Vagina (tissue), 2 donors: ENCODE results near the gene PSMG2. TPM values are rescaled to one million over a fixed set of nuclear protein-coding genes. Genes with fewer than 3 reads are reported as not detected.

Experiments
- DNase-seq, 2 donors: peaks; one replicate each; pipeline ENCODE4 v3.0.0-alpha.2; 2017; ENCODE audit errors: extremely low spot score in 2 of 2
- H3K27ac ChIP-seq: fragments of 200-600 bp; sonication (generic); one replicate; pipeline ENCODE4 v1.5.1; 2019
- H3K27me3 ChIP-seq: fragments of 200-600 bp; sonication (generic); one replicate; pipeline ENCODE4 v1.5.1; 2019
- H3K36me3 ChIP-seq, 2 donors: fragments of 200-600 bp; sonication (generic); one replicate each; pipeline ENCODE4 v1.5.1; 2017 to 2019
- H3K4me1 ChIP-seq: fragments of 200-600 bp; sonication (generic); one replicate; pipeline ENCODE4 v1.5.1; 2019
- H3K4me3 ChIP-seq, 2 donors: fragments of 200-600 bp; sonication (generic); 1 replicate in 1 of 2; 2 replicates in 1 of 2; pipeline ENCODE4 v1.5.1; 2016 to 2019
- H3K9me3 ChIP-seq: fragments of 200-600 bp; sonication (generic); one replicate; pipeline ENCODE4 v1.5.1; 2019
- POLR2A ChIP-seq, 2 donors: fragments of 450-650 bp; IDR thresholded peaks; one replicate each; pipeline ENCODE4 v1.6.1; 2017; ENCODE audit warnings: antibody characterized with exemption in 2 of 2, mild to moderate bottlenecking in 2 of 2, moderate library complexity in 2 of 2
- POLR2AphosphoS5 ChIP-seq, 2 donors: sonication (generic); formaldehyde crosslinking; IDR thresholded peaks; one replicate each; pipeline ENCODE4 v1.9.0; 2017; ENCODE audit warnings: antibody characterized with exemption in 2 of 2, mild to moderate bottlenecking in 2 of 2, low read depth in 1 of 2; ENCODE audit not compliant: insufficient read depth in 1 of 2
- intact Hi-C: fragments of 100-400 bp; cut with DNase I; formaldehyde crosslinking; loops from one replicate; pipeline ENCODE4 v1.15.1; 2023
- total RNA-seq: library from RNA; depleted of rRNA; stranded (reverse); fragments of >200 nt; gene quantifications from one replicate; pipeline ENCODE4 v1.2.3, GENCODE V29; 2016
- TF ChIP-seq, protein P1 (sequence below), 3 experiments: fragments of 450-650 bp in 2 of 3; fragments of 200-600 bp in 1 of 3; sonication (generic) in 1 of 3; IDR thresholded peaks; one replicate each; pipeline ENCODE4 v1.5.1; 2017 to 2019; ENCODE audit warnings: antibody characterized with exemption in 3 of 3, mild to moderate bottlenecking in 2 of 3, moderate library complexity in 2 of 3

PSMG2 gene
- total RNA-seq, 1 donor from 2014 or later: 56.2 TPM

DNA sequence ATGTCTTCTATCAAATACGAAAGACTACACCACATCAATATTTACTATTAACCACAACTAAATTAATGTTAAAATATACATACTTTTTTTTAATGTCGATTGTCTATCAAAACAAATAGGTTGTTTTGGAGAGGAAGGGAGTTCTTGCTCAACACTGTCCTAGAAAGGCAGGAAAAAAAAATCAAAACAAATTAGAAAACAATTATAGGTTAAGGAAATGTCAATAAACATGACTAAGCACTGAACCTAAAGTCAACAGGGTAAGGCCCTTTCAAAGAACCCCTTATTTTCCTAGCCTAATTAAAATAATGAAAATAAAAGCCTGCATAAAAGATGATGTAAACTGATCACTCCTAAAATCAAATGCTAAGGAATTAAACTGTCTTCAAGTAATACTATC lies 3.1 kb upstream of the PSMG2 start:
- Histone ChIP-seq H3K9me3 (no peaks in the 10 kb centered on the region), H3K4me3 (no peak overlapping the region), H3K4me1 (peaks cover 26% of the 10 kb centered on the region), H3K27ac (no peak overlapping the region), H3K27me3 (no peaks in the 10 kb centered on the region), H3K36me3 (peaks cover 0 to 4% of the 10 kb centered on the region in 2 donors)
- DNase-seq: no peak
- intact Hi-C loops: no loop called here
- TF ChIP-seq, protein P1, sequence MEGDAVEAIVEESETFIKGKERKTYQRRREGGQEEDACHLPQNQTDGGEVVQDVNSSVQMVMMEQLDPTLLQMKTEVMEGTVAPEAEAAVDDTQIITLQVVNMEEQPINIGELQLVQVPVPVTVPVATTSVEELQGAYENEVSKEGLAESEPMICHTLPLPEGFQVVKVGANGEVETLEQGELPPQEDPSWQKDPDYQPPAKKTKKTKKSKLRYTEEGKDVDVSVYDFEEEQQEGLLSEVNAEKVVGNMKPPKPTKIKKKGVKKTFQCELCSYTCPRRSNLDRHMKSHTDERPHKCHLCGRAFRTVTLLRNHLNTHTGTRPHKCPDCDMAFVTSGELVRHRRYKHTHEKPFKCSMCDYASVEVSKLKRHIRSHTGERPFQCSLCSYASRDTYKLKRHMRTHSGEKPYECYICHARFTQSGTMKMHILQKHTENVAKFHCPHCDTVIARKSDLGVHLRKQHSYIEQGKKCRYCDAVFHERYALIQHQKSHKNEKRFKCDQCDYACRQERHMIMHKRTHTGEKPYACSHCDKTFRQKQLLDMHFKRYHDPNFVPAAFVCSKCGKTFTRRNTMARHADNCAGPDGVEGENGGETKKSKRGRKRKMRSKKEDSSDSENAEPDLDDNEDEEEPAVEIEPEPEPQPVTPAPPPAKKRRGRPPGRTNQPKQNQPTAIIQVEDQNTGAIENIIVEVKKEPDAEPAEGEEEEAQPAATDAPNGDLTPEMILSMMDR (IDR thresholded peaks at IDR 0.05): no peak

DNA sequence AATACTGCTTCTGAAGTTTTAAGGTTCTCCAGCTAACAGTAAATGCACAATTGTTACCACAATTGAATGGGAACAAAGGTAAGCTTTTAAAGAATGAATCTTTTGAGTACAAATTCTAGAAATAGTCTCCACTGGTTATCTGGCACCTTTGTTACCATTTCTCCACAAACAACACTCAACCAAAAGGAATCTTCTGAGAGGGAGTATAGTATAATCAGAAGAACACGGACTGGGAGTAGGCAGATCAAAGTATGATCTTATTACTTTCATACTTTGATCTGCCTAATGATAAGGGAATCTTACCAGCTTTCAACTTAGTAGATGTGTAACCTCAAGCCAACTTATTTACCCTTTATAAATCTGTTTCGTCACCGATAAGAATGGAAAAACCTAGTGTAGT lies 1.7 kb upstream of the PSMG2 start:
- TF ChIP-seq, protein P1 (IDR thresholded peaks at IDR 0.05): no peak
- no peak for TF ChIP-seq POLR2AphosphoS5 (IDR thresholded peaks at IDR 0.05; ENCODE audit: insufficient read depth in 1 of 2, low read depth in 1 of 2)
- Histone ChIP-seq H3K27me3 (no peaks in the 10 kb centered on the region), H3K4me3 (peak overlapping the region; percentile 76 to 82), H3K27ac (no peak overlapping the region), H3K4me1 (peaks cover 34% of the 10 kb centered on the region), H3K9me3 (no peaks in the 10 kb centered on the region), H3K36me3 (peaks cover 0 to 4% of the 10 kb centered on the region in 2 donors)
- intact Hi-C loops: no loop called here
- no peak for DNase-seq

DNA sequence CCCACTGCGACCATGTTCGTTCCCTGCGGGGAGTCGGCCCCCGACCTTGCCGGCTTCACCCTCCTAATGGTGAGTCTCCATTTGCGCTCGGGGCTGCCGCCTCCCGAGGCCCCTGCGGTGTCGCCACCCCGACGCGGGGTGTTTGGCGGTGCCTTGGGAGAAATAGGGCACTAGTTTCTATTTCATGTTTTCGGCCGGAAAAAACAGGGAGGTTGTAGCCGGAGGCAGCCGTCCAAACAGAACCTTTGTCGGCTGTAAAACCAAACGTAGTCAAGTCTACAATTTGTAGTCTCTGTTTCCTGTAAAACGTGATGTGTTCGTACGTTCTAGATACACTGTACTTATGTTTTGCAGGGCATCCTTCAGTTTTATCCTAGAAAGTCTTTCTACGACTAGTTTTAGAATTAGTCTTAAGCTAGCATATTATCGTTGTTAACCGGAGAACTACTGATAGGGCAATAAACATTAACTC lies 290 bp downstream of the PSMG2 start:
- peak overlapping the region; percentile 76 to 82 for H3K4me3 ChIP-seq
- intact Hi-C loops: no loop called here

DNA sequence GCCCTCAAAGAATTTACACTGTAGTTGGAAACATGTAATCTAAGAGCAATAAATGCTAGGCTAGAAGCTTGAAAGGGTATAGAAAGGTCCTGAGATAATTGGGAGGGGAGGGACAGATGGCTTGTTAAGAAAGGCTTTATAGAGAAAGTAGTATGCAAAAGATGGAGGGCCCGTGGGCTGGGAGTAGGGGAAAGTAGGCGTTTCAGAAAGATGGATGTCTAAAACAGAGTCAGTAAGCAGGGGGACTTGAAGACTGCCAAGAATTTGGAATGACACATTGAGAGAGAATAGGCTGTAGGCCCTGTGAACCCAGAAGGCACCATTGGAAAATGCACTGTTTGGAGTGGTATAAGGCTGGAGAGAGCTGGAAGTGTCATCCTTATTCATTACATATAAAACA lies 822 bp downstream of the PSMG2 start:
- Histone ChIP-seq H3K27ac (no peak overlapping the region), H3K27me3 (no peaks in the 10 kb centered on the region), H3K36me3 (peaks cover 0 to 19% of the 10 kb centered on the region in 2 donors), H3K4me3 (peak overlapping the region; percentile 76 to 82), H3K9me3 (no peaks in the 10 kb centered on the region), H3K4me1 (peaks cover 34% of the 10 kb centered on the region)
- intact Hi-C loops: no loop called here
- TF ChIP-seq POLR2A (IDR thresholded peaks at IDR 0.05): no peak
- TF ChIP-seq, protein P1 (IDR thresholded peaks at IDR 0.05): no peak
- TF ChIP-seq POLR2AphosphoS5 (IDR thresholded peaks at IDR 0.05; ENCODE audit: insufficient read depth in 1 of 2, low read depth in 1 of 2): no peak
- DNase-seq: no peak

More for the DNA sequence above, 290 bp downstream of the PSMG2 start:
- peak overlapping the region; percentile 92 for H3K27ac ChIP-seq
- peaks cover 0 to 14% of the 10 kb centered on the region in 2 donors for H3K36me3 ChIP-seq
- TF ChIP-seq POLR2A (IDR thresholded peaks at IDR 0.05) (no peak), POLR2AphosphoS5 (IDR thresholded peaks at IDR 0.05; ENCODE audit: insufficient read depth in 1 of 2, low read depth in 1 of 2) (no peak)
- TF ChIP-seq, protein P1 (IDR thresholded peaks at IDR 0.05): no peak
- no peaks in the 10 kb centered on the region for H3K27me3 ChIP-seq
- DNase-seq: no peak
- no peaks in the 10 kb centered on the region for H3K9me3 ChIP-seq
- H3K4me1 ChIP-seq: peaks cover 34% of the 10 kb centered on the region

DNA sequence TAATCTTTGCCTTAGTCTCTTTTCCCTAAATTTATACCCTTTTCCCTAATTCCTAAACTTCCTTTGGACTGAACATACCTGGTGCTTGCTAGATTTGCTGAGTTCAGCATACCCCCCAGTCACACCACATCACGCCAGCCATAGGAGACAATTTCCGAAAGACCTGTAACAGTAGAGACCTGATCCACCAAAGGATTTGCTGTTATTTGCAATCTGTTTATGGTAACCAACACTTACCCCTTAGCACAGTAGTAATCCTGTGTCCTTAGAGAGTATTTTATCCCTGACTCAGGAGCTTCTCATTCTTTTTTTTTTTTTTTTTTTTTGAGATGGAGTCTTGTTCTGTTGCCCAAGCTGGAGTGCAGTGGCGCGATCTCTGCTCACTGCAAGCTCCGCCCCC lies 8.6 kb downstream of the PSMG2 start:
- TF ChIP-seq, protein P1 (IDR thresholded peaks at IDR 0.05): no peak
- TF ChIP-seq POLR2A (IDR thresholded peaks at IDR 0.05) (no peak), POLR2AphosphoS5 (IDR thresholded peaks at IDR 0.05; ENCODE audit: insufficient read depth in 1 of 2, low read depth in 1 of 2) (no peak)
- Histone ChIP-seq H3K36me3 (peaks cover 0 to 89% of the 10 kb centered on the region in 2 donors), H3K4me1 (no peaks in the 10 kb centered on the region), H3K27me3 (no peaks in the 10 kb centered on the region), H3K9me3 (no peaks in the 10 kb centered on the region), H3K4me3 (no peak overlapping the region), H3K27ac (no peak overlapping the region)
- intact Hi-C loops: no loop called here
- DNase-seq: no peak
